Neural cell (in vitro differentiated cells): ENCODE data around the gene GADL1. TPM values are rescaled to one million over a fixed set of nuclear protein-coding genes. Genes with fewer than 3 reads are reported as not detected.

Source experiments
- H2AFZ ChIP-seq: fragments of 200-600, 300-800 bp; sonication (generic), shearing (Covaris generic); 2 replicates; pipeline ENCODE4 v1.6.0; 2014; ENCODE audit warnings: low read depth, mild to moderate bottlenecking, antibody characterized with exemption, low read length, moderate library complexity
- H3F3A ChIP-seq: fragments of 200-600 bp; shearing (Covaris generic); 2 replicates; pipeline ENCODE4 v1.6.1; 2016; ENCODE audit warnings: mild to moderate bottlenecking, moderate library complexity, mixed read lengths, antibody characterized with exemption, low read length; ENCODE audit not compliant: insufficient read depth, poor library complexity, severe bottlenecking
- H3K27ac ChIP-seq: fragments of 200-600, 300-800 bp; sonication (generic), shearing (Covaris generic); 2 replicates; pipeline ENCODE4 v1.5.1; 2014; ENCODE audit warnings: mild to moderate bottlenecking, low read length, moderate library complexity
- H3K27me3 ChIP-seq: fragments of 300-800, 200-600 bp; sonication (generic), shearing (Covaris generic); 2 replicates; pipeline ENCODE4 v1.6.0; 2014; ENCODE audit warnings: mild to moderate bottlenecking, low read depth, low read length, moderate library complexity; ENCODE audit not compliant: insufficient read depth
- H3K36me3 ChIP-seq: fragments of 300-800, 200-600 bp; sonication (generic), shearing (Covaris generic); 2 replicates; pipeline ENCODE4 v1.5.1; 2014; ENCODE audit warnings: mild to moderate bottlenecking, antibody characterized with exemption, low read length, moderate library complexity; ENCODE audit not compliant: insufficient read depth
- H3K4me2 ChIP-seq: fragments of 300-800, 200-600 bp; sonication (generic), shearing (Covaris generic); 2 replicates; pipeline ENCODE4 v1.6.0; 2014; ENCODE audit warnings: mild to moderate bottlenecking, low read length
- H3K4me3 ChIP-seq: fragments of 300-800, 200-600 bp; sonication (generic), shearing (Covaris generic); 2 replicates; pipeline ENCODE4 v1.5.1; 2014; ENCODE audit warnings: mild to moderate bottlenecking, low read length, moderate library complexity
- H3K79me2 ChIP-seq: fragments of 200-600 bp; shearing (Covaris generic); replicated peaks from 2 replicates; pipeline ENCODE4 v1.6.0; 2014; ENCODE audit warnings: mild to moderate bottlenecking, low read length, moderate library complexity; ENCODE audit not compliant: insufficient read depth
- H3K9ac ChIP-seq: fragments of 300-800, 200-600 bp; sonication (generic), shearing (Covaris generic); 2 replicates; pipeline ENCODE4 v1.6.1; 2016; ENCODE audit warnings: mild to moderate bottlenecking, low read length, mixed read lengths
- H3K9me2 ChIP-seq: fragments of 200-600 bp; shearing (Covaris generic); 2 replicates; pipeline ENCODE4 v1.6.1; 2016; ENCODE audit warnings: mild to moderate bottlenecking, low read length, mixed read lengths; ENCODE audit not compliant: insufficient read depth
- H3K9me3 ChIP-seq: fragments of 200-600, 300-800 bp; sonication (generic), shearing (Covaris generic); 2 replicates; pipeline ENCODE4 v1.6.1; 2016; ENCODE audit warnings: mild to moderate bottlenecking, mixed run types, low read length, moderate library complexity, mixed read lengths
- H4K20me1 ChIP-seq: fragments of 200-600 bp; shearing (Covaris generic); 2 replicates; pipeline ENCODE4 v1.6.1; 2016; ENCODE audit warnings: mild to moderate bottlenecking, mixed run types; ENCODE audit not compliant: insufficient read depth
- CTCF ChIP-seq: fragments of 450-650 bp; IDR thresholded peaks from 2 replicates; pipeline ENCODE4 v1.5.1; 2014; ENCODE audit warnings: antibody characterized with exemption, mild to moderate bottlenecking, moderate library complexity; ENCODE audit not compliant: poor library complexity, severe bottlenecking
- EP300 ChIP-seq: fragments of 450-650 bp; conservative IDR thresholded peaks from 2 replicates; pipeline ENCODE4 v1.6.1; 2014; ENCODE audit warnings: antibody characterized with exemption, mild to moderate bottlenecking, moderate library complexity; ENCODE audit not compliant: poor library complexity, severe bottlenecking
- EZH2 ChIP-seq: fragments of 200-600, 300-800 bp; shearing (Covaris generic), sonication (generic); IDR thresholded peaks from 2 replicates; pipeline ENCODE4 v1.6.1; 2014; ENCODE audit warnings: antibody characterized with exemption, low read length, borderline replicate concordance, mild to moderate bottlenecking; ENCODE audit not compliant: insufficient read depth, poor library complexity, severe bottlenecking
- MXI1 ChIP-seq: fragments of 450-650 bp; conservative IDR thresholded peaks from 2 replicates; pipeline ENCODE4 v1.6.1; 2014; ENCODE audit warnings: antibody characterized with exemption, mild to moderate bottlenecking; ENCODE audit not compliant: poor library complexity, severe bottlenecking
- POLR2AphosphoS5 ChIP-seq: IDR thresholded peaks from 2 replicates; pipeline ENCODE4 v1.6.1; 2012
- RAD21 ChIP-seq: fragments of 450-650 bp; conservative IDR thresholded peaks from 2 replicates; pipeline ENCODE4 v1.6.1; 2014; ENCODE audit warnings: antibody characterized with exemption, mild to moderate bottlenecking, moderate library complexity
- REST ChIP-seq: IDR thresholded peaks from 2 replicates; pipeline ENCODE4 v1.6.1; 2012; ENCODE audit warnings: borderline replicate concordance
- SMC3 ChIP-seq: fragments of 450-650 bp; conservative IDR thresholded peaks from 2 replicates; pipeline ENCODE4 v1.6.1; 2014; ENCODE audit warnings: antibody characterized with exemption, mild to moderate bottlenecking, moderate library complexity; ENCODE audit not compliant: poor library complexity
- TAF1 ChIP-seq: IDR thresholded peaks from 2 replicates; pipeline ENCODE4 v1.6.1; 2012; ENCODE audit warnings: low read depth
- polyA plus RNA-seq: library from polyadenylated mRNA; depleted of rRNA; stranded (reverse); fragments of >200 nt; gene quantifications from 2 replicates; pipeline ENCODE4 v1.2.3, GENCODE V29; 2014

Gene GADL1
- polyA plus RNA-seq, 1 donor from 2014 or later = not detected

- Histone ChIP-seq H3K36me3 (no peaks in the 10 kb centered on the region), H2AFZ (no peak overlapping the region), H3F3A (no peaks in the 10 kb centered on the region), H4K20me1 (no peaks in the 10 kb centered on the region), H3K4me2 (no peak overlapping the region), H3K9me3 (no peaks in the 10 kb centered on the region), H3K9ac (no peak overlapping the region), H3K4me3 (no peak overlapping the region), H3K9me2 (no peaks in the 10 kb centered on the region), H3K27me3 (no peaks in the 10 kb centered on the region), H3K27ac (no peak overlapping the region), H3K79me2 (no peaks in the 10 kb centered on the region)
- TF ChIP-seq CTCF (no peak), RAD21 (no peak), EP300 (no peak), POLR2AphosphoS5 (no peak), REST (no peak), EZH2 (no peak), SMC3 (no peak), TAF1 (no peak), MXI1 (no peak)
These were observed 58.8 kb downstream of the GADL1 start for GRCh38 chr3:30835667-30836066.

- Histone ChIP-seq H3K27me3 (no peaks in the 10 kb centered on the region), H2AFZ (no peak overlapping the region), H3F3A (no peaks in the 10 kb centered on the region), H3K4me2 (no peak overlapping the region), H3K79me2 (no peaks in the 10 kb centered on the region), H3K36me3 (no peaks in the 10 kb centered on the region), H3K9me3 (no peaks in the 10 kb centered on the region), H4K20me1 (no peaks in the 10 kb centered on the region), H3K4me3 (no peak overlapping the region), H3K9me2 (no peaks in the 10 kb centered on the region), H3K9ac (no peak overlapping the region), H3K27ac (no peak overlapping the region)
- TF ChIP-seq REST (no peak), TAF1 (no peak), CTCF (no peak), MXI1 (no peak), POLR2AphosphoS5 (no peak), EP300 (no peak), EZH2 (no peak), SMC3 (no peak), RAD21 (no peak)
These were observed 61.4 kb downstream of the GADL1 start for GRCh38 chr3:30832961-30833575.
